ENCODE measurements around the gene GRAMD1B.

GRAMD1B gene

GRCh38 chr11:123588117-123588863, 158.2 kb downstream of the GRAMD1B start:
- H3K27ac ChIP-seq (ENCODE audit: low read depth, low read length): no peak overlapping the region
- H3K36me3 ChIP-seq (ENCODE audit: insufficient read depth, low read length): no peaks in the 10 kb centered on the region
- no peak overlapping the region for H2AFZ ChIP-seq (ENCODE audit: low read length, unreplicated experiment)
- H3K4me3 ChIP-seq (ENCODE audit: low read depth, low read length): no peak overlapping the region
- no peaks in the 10 kb centered on the region for H3K79me2 ChIP-seq (ENCODE audit: control insufficient read depth, insufficient read depth, low read length, unreplicated experiment)
- H3K4me1 ChIP-seq (ENCODE audit: control insufficient read depth, insufficient read depth, low read length, unreplicated experiment): peaks cover 12% of the 10 kb centered on the region
- no peaks in the 10 kb centered on the region for H3K27me3 ChIP-seq (ENCODE audit: insufficient read depth, low read length)

- H3K79me2 ChIP-seq (ENCODE audit: control insufficient read depth, insufficient read depth, low read length, unreplicated experiment): no peaks in the 10 kb centered on the region
- H3K36me3 ChIP-seq (ENCODE audit: insufficient read depth, low read length): no peaks in the 10 kb centered on the region
- H3K4me3 ChIP-seq (ENCODE audit: low read depth, low read length): no peak overlapping the region
- no peaks in the 10 kb centered on the region for H3K27me3 ChIP-seq (ENCODE audit: insufficient read depth, low read length)
- no peak overlapping the region for H3K27ac ChIP-seq (ENCODE audit: low read depth, low read length)
- no peak overlapping the region for H2AFZ ChIP-seq (ENCODE audit: low read length, unreplicated experiment)
- H3K4me1 ChIP-seq (ENCODE audit: control insufficient read depth, insufficient read depth, low read length, unreplicated experiment): peaks cover 12% of the 10 kb centered on the region
These were observed 158.8 kb downstream of the GRAMD1B start for GRCh38 chr11:123588864-123589262.

- no peaks in the 10 kb centered on the region for H3K79me2 ChIP-seq (ENCODE audit: control insufficient read depth, insufficient read depth, low read length, unreplicated experiment)
- H3K36me3 ChIP-seq (ENCODE audit: insufficient read depth, low read length): no peaks in the 10 kb centered on the region
- H3K27me3 ChIP-seq (ENCODE audit: insufficient read depth, low read length): no peaks in the 10 kb centered on the region
- H2AFZ ChIP-seq (ENCODE audit: low read length, unreplicated experiment): no peak overlapping the region
- H3K4me3 ChIP-seq (ENCODE audit: low read depth, low read length): no peak overlapping the region
- H3K27ac ChIP-seq (ENCODE audit: low read depth, low read length): no peak overlapping the region
- H3K4me1 ChIP-seq (ENCODE audit: control insufficient read depth, insufficient read depth, low read length, unreplicated experiment): peaks cover 12% of the 10 kb centered on the region
These were observed 160.3 kb downstream of the GRAMD1B start for GRCh38 chr11:123590296-123590912.

GRCh38 chr11:123593570-123593969, 163.5 kb downstream of the GRAMD1B start:
- Histone ChIP-seq H3K27ac (ENCODE audit: low read depth, low read length) (no peak overlapping the region), H3K36me3 (ENCODE audit: insufficient read depth, low read length) (no peaks in the 10 kb centered on the region)

GRCh38 chr11:123594188-123594901, 164.3 kb downstream of the GRAMD1B start:
- Histone ChIP-seq H3K79me2 (ENCODE audit: control insufficient read depth, insufficient read depth, low read length, unreplicated experiment) (no peaks in the 10 kb centered on the region), H3K4me1 (ENCODE audit: control insufficient read depth, insufficient read depth, low read length, unreplicated experiment) (peaks cover 12% of the 10 kb centered on the region), H3K36me3 (ENCODE audit: insufficient read depth, low read length) (no peaks in the 10 kb centered on the region), H3K27ac (ENCODE audit: low read depth, low read length) (no peak overlapping the region), H3K4me3 (ENCODE audit: low read depth, low read length) (no peak overlapping the region), H2AFZ (ENCODE audit: low read length, unreplicated experiment) (no peak overlapping the region), H3K27me3 (ENCODE audit: insufficient read depth, low read length) (no peaks in the 10 kb centered on the region)

More at GRCh38 chr11:123593570-123593969, 163.5 kb downstream of the GRAMD1B start:
- peaks cover 12% of the 10 kb centered on the region for H3K4me1 ChIP-seq (ENCODE audit: control insufficient read depth, insufficient read depth, low read length, unreplicated experiment)
- H3K79me2 ChIP-seq (ENCODE audit: control insufficient read depth, insufficient read depth, low read length, unreplicated experiment): no peaks in the 10 kb centered on the region
- no peak overlapping the region for H2AFZ ChIP-seq (ENCODE audit: low read length, unreplicated experiment)
- no peak overlapping the region for H3K4me3 ChIP-seq (ENCODE audit: low read depth, low read length)
- no peaks in the 10 kb centered on the region for H3K27me3 ChIP-seq (ENCODE audit: insufficient read depth, low read length)

GRCh38 chr11:123594921-123595320, 164.9 kb downstream of the GRAMD1B start:
- no peaks in the 10 kb centered on the region for H3K79me2 ChIP-seq (ENCODE audit: control insufficient read depth, insufficient read depth, low read length, unreplicated experiment)
- peaks cover 8% of the 10 kb centered on the region for H3K4me1 ChIP-seq (ENCODE audit: control insufficient read depth, insufficient read depth, low read length, unreplicated experiment)
- no peak overlapping the region for H3K27ac ChIP-seq (ENCODE audit: low read depth, low read length)
- H3K27me3 ChIP-seq (ENCODE audit: insufficient read depth, low read length): no peaks in the 10 kb centered on the region
- H2AFZ ChIP-seq (ENCODE audit: low read length, unreplicated experiment): no peak overlapping the region
- H3K36me3 ChIP-seq (ENCODE audit: insufficient read depth, low read length): no peaks in the 10 kb centered on the region
- no peak overlapping the region for H3K4me3 ChIP-seq (ENCODE audit: low read depth, low read length)

- Histone ChIP-seq H3K79me2 (ENCODE audit: control insufficient read depth, insufficient read depth, low read length, unreplicated experiment) (no peaks in the 10 kb centered on the region), H3K27ac (ENCODE audit: low read depth, low read length) (no peak overlapping the region), H2AFZ (ENCODE audit: low read length, unreplicated experiment) (no peak overlapping the region), H3K4me1 (ENCODE audit: control insufficient read depth, insufficient read depth, low read length, unreplicated experiment) (no peaks in the 10 kb centered on the region), H3K27me3 (ENCODE audit: insufficient read depth, low read length) (no peaks in the 10 kb centered on the region), H3K36me3 (ENCODE audit: insufficient read depth, low read length) (no peaks in the 10 kb centered on the region), H3K4me3 (ENCODE audit: low read depth, low read length) (no peak overlapping the region)
These were observed 167.8 kb downstream of the GRAMD1B start for GRCh38 chr11:123597859-123598258.

GRCh38 chr11:123601136-123601535, 171.1 kb downstream of the GRAMD1B start:
- no peaks in the 10 kb centered on the region for H3K27me3 ChIP-seq (ENCODE audit: insufficient read depth, low read length)
- H3K79me2 ChIP-seq (ENCODE audit: control insufficient read depth, insufficient read depth, low read length, unreplicated experiment): no peaks in the 10 kb centered on the region
- no peak overlapping the region for H3K4me3 ChIP-seq (ENCODE audit: low read depth, low read length)
- no peaks in the 10 kb centered on the region for H3K4me1 ChIP-seq (ENCODE audit: control insufficient read depth, insufficient read depth, low read length, unreplicated experiment)
- H2AFZ ChIP-seq (ENCODE audit: low read length, unreplicated experiment): no peak overlapping the region
- H3K36me3 ChIP-seq (ENCODE audit: insufficient read depth, low read length): no peaks in the 10 kb centered on the region
- H3K27ac ChIP-seq (ENCODE audit: low read depth, low read length): no peak overlapping the region

GRCh38 chr11:123601743-123602142, 171.7 kb downstream of the GRAMD1B start:
- no peaks in the 10 kb centered on the region for H3K27me3 ChIP-seq (ENCODE audit: insufficient read depth, low read length)
- H2AFZ ChIP-seq (ENCODE audit: low read length, unreplicated experiment): no peak overlapping the region
- no peaks in the 10 kb centered on the region for H3K4me1 ChIP-seq (ENCODE audit: control insufficient read depth, insufficient read depth, low read length, unreplicated experiment)
- H3K27ac ChIP-seq (ENCODE audit: low read depth, low read length): no peak overlapping the region
- no peak overlapping the region for H3K4me3 ChIP-seq (ENCODE audit: low read depth, low read length)
- no peaks in the 10 kb centered on the region for H3K36me3 ChIP-seq (ENCODE audit: insufficient read depth, low read length)
- no peaks in the 10 kb centered on the region for H3K79me2 ChIP-seq (ENCODE audit: control insufficient read depth, insufficient read depth, low read length, unreplicated experiment)

- H3K4me3 ChIP-seq (ENCODE audit: low read depth, low read length): no peak overlapping the region
- H3K36me3 ChIP-seq (ENCODE audit: insufficient read depth, low read length): no peaks in the 10 kb centered on the region
- no peak overlapping the region for H3K27ac ChIP-seq (ENCODE audit: low read depth, low read length)
- H3K4me1 ChIP-seq (ENCODE audit: control insufficient read depth, insufficient read depth, low read length, unreplicated experiment): no peaks in the 10 kb centered on the region
- H2AFZ ChIP-seq (ENCODE audit: low read length, unreplicated experiment): no peak overlapping the region
- no peaks in the 10 kb centered on the region for H3K27me3 ChIP-seq (ENCODE audit: insufficient read depth, low read length)
- no peaks in the 10 kb centered on the region for H3K79me2 ChIP-seq (ENCODE audit: control insufficient read depth, insufficient read depth, low read length, unreplicated experiment)
These were observed 173.6 kb downstream of the GRAMD1B start for GRCh38 chr11:123603666-123604065.
